GM12801 (cell line): ENCODE measurements around the gene PCDHGB6.
"Not testable (repeated sequence)": the region's sequence is repeated elsewhere in the genome, so short reads cannot be mapped to it uniquely, and the experiment has no call there.

Source experiments
- TF ChIP-seq, protein P1 (sequence below): IDR thresholded peaks from one replicate; pipeline ENCODE4 v1.5.1; 2011; ENCODE audit warnings: control low read depth; ENCODE audit not compliant: insufficient read length; ENCODE audit errors: extremely low read depth

The PCDHGB6 gene

GRCh38 chr5:141384471-141385267 lies 23.2 kb upstream of the PCDHGB6 start:
- TF ChIP-seq, protein P1, sequence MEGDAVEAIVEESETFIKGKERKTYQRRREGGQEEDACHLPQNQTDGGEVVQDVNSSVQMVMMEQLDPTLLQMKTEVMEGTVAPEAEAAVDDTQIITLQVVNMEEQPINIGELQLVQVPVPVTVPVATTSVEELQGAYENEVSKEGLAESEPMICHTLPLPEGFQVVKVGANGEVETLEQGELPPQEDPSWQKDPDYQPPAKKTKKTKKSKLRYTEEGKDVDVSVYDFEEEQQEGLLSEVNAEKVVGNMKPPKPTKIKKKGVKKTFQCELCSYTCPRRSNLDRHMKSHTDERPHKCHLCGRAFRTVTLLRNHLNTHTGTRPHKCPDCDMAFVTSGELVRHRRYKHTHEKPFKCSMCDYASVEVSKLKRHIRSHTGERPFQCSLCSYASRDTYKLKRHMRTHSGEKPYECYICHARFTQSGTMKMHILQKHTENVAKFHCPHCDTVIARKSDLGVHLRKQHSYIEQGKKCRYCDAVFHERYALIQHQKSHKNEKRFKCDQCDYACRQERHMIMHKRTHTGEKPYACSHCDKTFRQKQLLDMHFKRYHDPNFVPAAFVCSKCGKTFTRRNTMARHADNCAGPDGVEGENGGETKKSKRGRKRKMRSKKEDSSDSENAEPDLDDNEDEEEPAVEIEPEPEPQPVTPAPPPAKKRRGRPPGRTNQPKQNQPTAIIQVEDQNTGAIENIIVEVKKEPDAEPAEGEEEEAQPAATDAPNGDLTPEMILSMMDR: no peak

- TF ChIP-seq, protein P1: not testable (repeated sequence)
These were observed 20.1 kb upstream of the PCDHGB6 start, which contains the start of gene PCDHGB4 for GRCh38 chr5:141387557-141388311. Gene PCDHGB4 (plus strand): TSS chr5:141387698. CDS start chr5:141387885, 187 bp downstream.

DNA sequence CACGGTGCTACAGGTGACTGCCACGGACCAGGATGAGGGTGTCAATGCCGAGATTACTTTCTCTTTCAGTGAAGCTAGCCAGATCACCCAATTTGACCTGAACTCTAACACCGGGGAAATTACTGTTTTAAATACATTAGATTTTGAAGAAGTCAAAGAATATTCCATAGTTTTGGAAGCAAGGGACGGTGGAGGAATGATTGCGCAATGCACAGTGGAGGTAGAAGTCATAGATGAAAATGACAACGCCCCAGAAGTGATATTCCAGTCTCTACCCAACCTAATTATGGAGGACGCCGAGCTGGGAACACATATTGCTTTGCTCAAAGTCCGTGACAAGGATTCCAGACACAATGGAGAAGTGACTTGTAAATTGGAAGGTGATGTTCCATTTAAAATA lies 19.2 kb upstream of the PCDHGB6 start:
- TF ChIP-seq, protein P1: no peak

GRCh38 chr5:141389153-141390042 lies 18.4 kb upstream of the PCDHGB6 start:
- TF ChIP-seq, protein P1: no peak

- TF ChIP-seq, protein P1: no peak
These were observed 15.2 kb upstream of the PCDHGB6 start, which contains the start of gene PCDHGA8 for GRCh38 chr5:141392429-141393198. Gene PCDHGA8 (plus strand): TSS chr5:141392633. CDS start chr5:141392814, 181 bp downstream.

DNA sequence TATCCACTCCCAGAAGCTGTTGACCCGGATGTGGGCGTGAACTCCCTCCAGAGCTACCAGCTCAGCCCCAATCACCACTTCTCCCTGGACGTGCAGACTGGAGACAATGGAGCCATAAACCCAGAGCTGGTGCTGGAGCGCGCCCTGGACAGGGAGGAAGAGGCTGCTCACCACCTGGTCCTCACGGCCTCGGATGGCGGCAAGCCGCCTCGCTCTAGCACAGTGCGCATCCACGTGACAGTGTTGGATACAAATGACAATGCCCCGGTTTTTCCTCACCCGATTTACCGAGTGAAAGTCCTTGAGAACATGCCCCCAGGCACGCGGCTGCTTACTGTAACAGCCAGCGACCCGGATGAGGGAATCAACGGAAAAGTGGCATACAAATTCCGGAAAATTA lies 14.6 kb upstream of the PCDHGB6 start:
- TF ChIP-seq, protein P1: no peak
